IMR-90 (cell line): Measurements from ENCODE around the gene BSND. TPM values are rescaled to one million over a fixed set of nuclear protein-coding genes. Genes with fewer than 3 reads are reported as not detected.

ENCODE experiments used
- ATAC-seq: fragments of 200-7000 bp; cut with Tn5 transposase; 2 replicates; pipeline ENCODE4 v1.9.1; 2020; ENCODE audit warnings: low read depth, mild to moderate bottlenecking, moderate library complexity
- BruUV-seq: library from RNA; stranded (reverse); fragments of 400-500 nt; replicated peaks from 2 replicates; lab custom pipeline; 2021; lab: Mats Ljungman, UMichigan
- CTCF ChIA-PET: fragments of 300-600 bp; formaldehyde crosslinking; extraction: SDS; loops from one replicate; lab custom pipeline; 2021; ENCODE audit warnings: antibody characterized with exemption; lab: Yijun Ruan, JAX
- POLR2A ChIA-PET: fragments of 300-600 bp; sonication (Branson Sonifier 250); formaldehyde crosslinking; loops from one replicate; lab custom pipeline; 2022; ENCODE audit warnings: antibody characterized with exemption; ENCODE audit not compliant: unreplicated experiment; lab: Charles Lee
- DNase-seq: peaks from one replicate; pipeline ENCODE4 v3.0.0; 2013
- H2AFZ ChIP-seq: replicated peaks from 2 replicates; pipeline ENCODE3; 2013; ENCODE audit warnings: low read length, mild to moderate bottlenecking; ENCODE audit not compliant: poor library complexity
- H2AK5ac ChIP-seq: 2 replicates; pipeline ENCODE4 v1.6.1; 2013; ENCODE audit warnings: low read depth, low read length, inconsistent platforms
- H2AK9ac ChIP-seq: replicated peaks from 2 replicates; pipeline ENCODE3; 2013; ENCODE audit warnings: mild to moderate bottlenecking, low read depth, low read length, moderate library complexity; ENCODE audit not compliant: poor library complexity
- H2BK120ac ChIP-seq: 2 replicates; pipeline ENCODE4 v1.6.1; 2013; ENCODE audit warnings: low read depth, low read length, inconsistent platforms
- H2BK15ac ChIP-seq: 3 replicates; pipeline ENCODE4 v1.6.1; 2013; ENCODE audit warnings: low read depth, low read length, inconsistent platforms
- H2BK20ac ChIP-seq: 2 replicates; pipeline ENCODE4 v1.6.1; 2013; ENCODE audit warnings: low read depth, mild to moderate bottlenecking, inconsistent platforms, low read length, moderate library complexity
- H2BK5ac ChIP-seq: 2 replicates; pipeline ENCODE4 v1.6.1; 2013; ENCODE audit warnings: mild to moderate bottlenecking, low read depth, low read length, inconsistent platforms; ENCODE audit not compliant: poor library complexity, severe bottlenecking
- H3K14ac ChIP-seq: replicated peaks from 2 replicates; pipeline ENCODE4 v1.6.1; 2013; ENCODE audit warnings: low read depth, low read length, inconsistent platforms
- H3K18ac ChIP-seq: 2 replicates; pipeline ENCODE4 v1.6.1; 2013; ENCODE audit warnings: low read depth, low read length, control low read depth
- H3K23ac ChIP-seq: 2 replicates; pipeline ENCODE4 v1.6.1; 2013; ENCODE audit warnings: low read depth, low read length, inconsistent platforms
- H3K27ac ChIP-seq: 2 replicates; pipeline ENCODE4 v1.5.1; 2013; ENCODE audit warnings: mild to moderate bottlenecking, control low read depth, low read length; ENCODE audit not compliant: insufficient read depth
- H3K27me3 ChIP-seq: 2 replicates; pipeline ENCODE4 v1.6.1; 2013; ENCODE audit warnings: low read length; ENCODE audit not compliant: control insufficient read depth, insufficient read depth
- H3K36me3 ChIP-seq: 2 replicates; pipeline ENCODE4 v1.6.1; 2013; ENCODE audit warnings: low read length, mixed read lengths; ENCODE audit not compliant: control insufficient read depth, insufficient read depth
- H3K4ac ChIP-seq: 2 replicates; pipeline ENCODE4 v1.6.1; 2013; ENCODE audit warnings: low read depth, low read length, inconsistent platforms
- H3K4me1 ChIP-seq: 2 replicates; pipeline ENCODE4 v1.6.1; 2013; ENCODE audit warnings: low read length, mixed read lengths; ENCODE audit not compliant: control insufficient read depth, insufficient read depth
- H3K4me2 ChIP-seq: 2 replicates; pipeline ENCODE4 v1.6.1; 2013; ENCODE audit warnings: low read depth, mild to moderate bottlenecking, control low read depth, low read length, moderate library complexity
- H3K4me3 ChIP-seq: 2 replicates; pipeline ENCODE4 v1.5.1; 2013; ENCODE audit warnings: low read depth, mild to moderate bottlenecking, control low read depth, low read length, moderate library complexity; ENCODE audit not compliant: insufficient read depth
- H3K56ac ChIP-seq: 2 replicates; pipeline ENCODE4 v1.6.1; 2013; ENCODE audit warnings: low read length, inconsistent platforms; ENCODE audit not compliant: insufficient read depth; ENCODE audit errors: extremely low read depth
- H3K79me1 ChIP-seq, 2 experiments: 2 replicates each; pipeline ENCODE4 v1.6.1; 2013; ENCODE audit warnings: low read length in 2 of 2, inconsistent platforms in 1 of 2, low read depth in 1 of 2
- H3K9ac ChIP-seq: 2 replicates; pipeline ENCODE4 v1.6.1; 2013; ENCODE audit warnings: low read depth, low read length, control low read depth
- H3K9me1 ChIP-seq: 2 replicates; pipeline ENCODE4 v1.6.1; 2013; ENCODE audit warnings: low read length, inconsistent platforms; ENCODE audit not compliant: insufficient read depth
- H3K9me3 ChIP-seq: 2 replicates; pipeline ENCODE4 v1.6.1; 2013; ENCODE audit warnings: low read length; ENCODE audit not compliant: control insufficient read depth, insufficient read depth
- H4K20me1 ChIP-seq: 2 replicates; pipeline ENCODE4 v1.6.1; 2013; ENCODE audit warnings: low read length, inconsistent platforms; ENCODE audit not compliant: insufficient read depth
- H4K5ac ChIP-seq: 2 replicates; pipeline ENCODE4 v1.6.1; 2013; ENCODE audit warnings: mild to moderate bottlenecking, low read depth, low read length, control low read depth
- H4K8ac ChIP-seq, 2 experiments: 2 replicates each; pipeline ENCODE4 v1.6.1; 2013; ENCODE audit warnings: low read depth in 2 of 2, low read length in 2 of 2, control low read depth in 1 of 2, inconsistent platforms in 1 of 2
- H4K91ac ChIP-seq: 2 replicates; pipeline ENCODE4 v1.6.1; 2013; ENCODE audit warnings: low read depth, low read length, inconsistent platforms; ENCODE audit not compliant: insufficient read depth
- CEBPB ChIP-seq: IDR thresholded peaks from 2 replicates; pipeline ENCODE4 v1.6.1; 2012; ENCODE audit warnings: low read depth, low read length, improper control_type of control experiment
- CHD1 ChIP-seq: IDR thresholded peaks from 2 replicates; pipeline ENCODE4 v1.6.1; 2012; ENCODE audit warnings: low read depth, low read length, improper control_type of control experiment
- MAZ ChIP-seq: IDR thresholded peaks from 2 replicates; pipeline ENCODE4 v1.6.1; 2012; ENCODE audit warnings: low read depth, mild to moderate bottlenecking, low read length, improper control_type of control experiment, moderate library complexity, borderline replicate concordance
- NFE2L2 ChIP-seq: fragments of 150-350 bp; IDR thresholded peaks from 2 replicates; pipeline ENCODE4 v1.6.1; 2016; ENCODE audit warnings: low read depth, mild to moderate bottlenecking, low read length
- POLR2A ChIP-seq: IDR thresholded peaks from 2 replicates; pipeline ENCODE4 v1.6.1; 2012; ENCODE audit warnings: mild to moderate bottlenecking, low read depth, low read length
- RAD21 ChIP-seq: IDR thresholded peaks from 2 replicates; pipeline ENCODE4 v1.6.1; 2012; ENCODE audit warnings: low read length, improper control_type of control experiment
- RFX5 ChIP-seq: IDR thresholded peaks from 2 replicates; pipeline ENCODE4 v1.8.0; 2012; ENCODE audit warnings: low read depth, mild to moderate bottlenecking, low read length, moderate library complexity
- SMC3 ChIP-seq: fragments of 150-350 bp; IDR thresholded peaks from 2 replicates; pipeline ENCODE4 v1.6.1; 2016; ENCODE audit warnings: low read depth, mild to moderate bottlenecking, antibody characterized with exemption, low read length, moderate library complexity
- WGBS, 2 experiments: methylation state at CpG; one replicate each; pipeline versions ENCODE4 v1.1.5 to v1.1.7; 2013; ENCODE audit warnings: missing lambda C conversion rate in 2 of 2; ENCODE audit not compliant: insufficient read length in 1 of 2; ENCODE audit errors: extremely low coverage in 2 of 2; 5-methylcytosine and 5-hydroxymethylcytosine counted together
- dilution Hi-C: fragments of 300-500 bp; cut with HindIII; formaldehyde crosslinking; loops from one replicate; pipeline ENCODE4 v1.14.3; 2018; ENCODE audit warnings: low sequenced_read_pairs; ENCODE audit not compliant: unreplicated experiment
- in situ Hi-C: fragments of 300-500 bp; cut with MboI; formaldehyde crosslinking; loops from 3 replicates; pipeline ENCODE4 v1.14.3; 2019; ENCODE audit warnings: low sequenced_read_pairs, inconsistent platforms, mixed read lengths
- intact Hi-C: fragments of 100-400 bp; cut with micrococcal nuclease; formaldehyde crosslinking; loops from 2 replicates; pipeline ENCODE4 v1.10.0; 2022
- polyA plus RNA-seq, 3 experiments: library from polyadenylated mRNA; depleted of rRNA; stranded (reverse); fragments of >200 nt; gene quantifications; 2 replicates each; pipeline ENCODE4 v1.2.3, GENCODE V29; 2012; ENCODE audit warnings: low replicate concordance in 1 of 3
- total RNA-seq: library from RNA; depleted of rRNA; stranded (reverse); fragments of >200 nt; gene quantifications from 2 replicates; pipeline ENCODE4 v1.2.3, GENCODE V29; 2012

Gene BSND
- total and polyA plus RNA-seq, 2 of the 4 experiments (the other 2 are of a cell fraction): not detected

- H3K27me3 ChIP-seq: peaks cover 67% of the 10 kb centered on the region
- dilution Hi-C loops (no loop called here), in situ Hi-C loops (no loop called here), intact Hi-C loops (no loop called here)
- no peaks in the 10 kb centered on the region for H3K79me1 ChIP-seq
- H4K20me1 ChIP-seq: 0 out of 2 replicates have a peak, but pooled peaks cover under 1% of the 10 kb centered on the region
- no peak overlapping the region for H3K14ac ChIP-seq
- H4K5ac ChIP-seq: no peak overlapping the region
- H3K36me3 ChIP-seq: no peaks in the 10 kb centered on the region
- 60% methylated on average over 1 of the region's 7 CpGs; no CpG with 5 or more reads in 1 of the 2 experiments for WGBS, 2 experiments
- no peak overlapping the region for H2BK5ac ChIP-seq
- TF ChIP-seq RFX5 (no peak), NFE2L2 (no peak), CHD1 (no peak), CEBPB (no peak), POLR2A (no peak), SMC3 (no peak), RAD21 (no peak), MAZ (no peak)
- no peak overlapping the region for H3K4ac ChIP-seq
- no peak overlapping the region for H4K8ac ChIP-seq
- H2AFZ ChIP-seq: no peak overlapping the region
- DNase-seq (no peak), ATAC-seq (no peak)
- no peaks in the 10 kb centered on the region; the same call in 1 of the 2 replicates for H3K9me1 ChIP-seq
- H3K4me3 ChIP-seq: no peak overlapping the region
- H2BK20ac ChIP-seq: no peak overlapping the region
- H2BK120ac ChIP-seq: no peak overlapping the region
- no peak overlapping the region for H3K23ac ChIP-seq
- H3K9me3 ChIP-seq: no peaks in the 10 kb centered on the region
- H2AK9ac ChIP-seq: no peak overlapping the region
- H3K27ac ChIP-seq: no peak overlapping the region
- H2BK15ac ChIP-seq: no peak overlapping the region
- no TSS peak for BruUV-seq
- no peaks in the 10 kb centered on the region for H3K4me1 ChIP-seq
- no peak overlapping the region for H4K91ac ChIP-seq
- ChIA-PET POLR2A (no interaction called here), CTCF (interaction anchor here (1.2 kb wide), 1 partner anchor 88 kb away, joined by 4 read pairs; no protein-coding TSS in a partner anchor)
- H2AK5ac ChIP-seq: no peak overlapping the region
- no peak overlapping the region for H3K56ac ChIP-seq
- no peak overlapping the region for H3K4me2 ChIP-seq
- no peak overlapping the region for H3K18ac ChIP-seq
- H3K9ac ChIP-seq: no peak overlapping the region
Measured at GRCh38 chr1:55033265-55033614, 34.5 kb downstream of the BSND start.
